GM12878 (cell line): ENCODE measurements around the gene SAPCD2.

ENCODE experiments used
- BACH1 ChIP-seq: fragments of 450-650 bp; IDR thresholded peaks from 2 replicates; pipeline ENCODE4 v1.6.1; 2017; ENCODE audit warnings: mild to moderate bottlenecking, borderline replicate concordance
- DPF2 ChIP-seq: fragments of 450-650 bp; IDR thresholded peaks from 2 replicates; pipeline ENCODE4 v1.6.1; 2017; ENCODE audit warnings: mild to moderate bottlenecking
- EZH2 ChIP-seq: IDR thresholded peaks from 2 replicates; pipeline ENCODE4 v1.6.1; 2012; ENCODE audit warnings: low read depth, mild to moderate bottlenecking, control low read depth, inconsistent platforms, low read length, borderline replicate concordance; ENCODE audit not compliant: control insufficient read depth
- GABPA ChIP-seq: IDR thresholded peaks from 2 replicates; pipeline ENCODE4 v1.6.1; 2014; ENCODE audit warnings: antibody characterized with exemption, low read depth, mild to moderate bottlenecking, inconsistent platforms
- MYC ChIP-seq: IDR thresholded peaks from 2 replicates; pipeline ENCODE4 v1.6.1; 2011; ENCODE audit warnings: mild to moderate bottlenecking, low read length, moderate library complexity, inconsistent platforms; ENCODE audit not compliant: insufficient read depth, insufficient replicate concordance, insufficient read length, severe bottlenecking
- RB1 ChIP-seq: fragments of 450-650 bp; formaldehyde crosslinking; IDR thresholded peaks from 2 replicates; pipeline ENCODE4 v1.6.1; 2017; ENCODE audit warnings: mild to moderate bottlenecking, borderline replicate concordance
- RFX5 ChIP-seq: IDR thresholded peaks from 2 replicates; pipeline ENCODE4 v1.6.1; 2011; ENCODE audit warnings: low read depth, low read length, improper control_type of control experiment
- SRF ChIP-seq, 2 experiments: IDR thresholded peaks; 2 replicates each; pipeline ENCODE4 v1.6.1; 2011; ENCODE audit warnings: low read depth in 2 of 2, low read length in 2 of 2, mild to moderate bottlenecking in 1 of 2, moderate library complexity in 1 of 2
- YBX1 ChIP-seq: fragments of 450-650 bp; IDR thresholded peaks from 2 replicates; pipeline ENCODE4 v1.6.1; 2016; ENCODE audit warnings: antibody characterized with exemption
- ZNF217 ChIP-seq: fragments of 450-650 bp; IDR thresholded peaks from 2 replicates; pipeline ENCODE4 v1.6.1; 2017; ENCODE audit warnings: antibody characterized with exemption, mild to moderate bottlenecking
- TF ChIP-seq, protein P1 (sequence below), 3 experiments: IDR thresholded peaks in 2 of 3; conservative IDR thresholded peaks in 1 of 3; 2 replicates each; pipeline ENCODE4 v1.5.1; 2011; ENCODE audit warnings: low read depth in 3 of 3, low read length in 3 of 3, mild to moderate bottlenecking in 3 of 3, control low read depth in 2 of 3, moderate library complexity in 2 of 3, inconsistent platforms in 1 of 3, mixed read lengths in 1 of 3; ENCODE audit not compliant: control insufficient read depth in 2 of 3, insufficient read depth in 1 of 3; ENCODE audit errors: extremely low read depth in 1 of 3
- TF ChIP-seq, protein P2 (sequence below): IDR thresholded peaks from 2 replicates; pipeline ENCODE4 v1.6.1; 2011; ENCODE audit warnings: low read depth, low read length, improper control_type of control experiment, borderline replicate concordance

DNA sequence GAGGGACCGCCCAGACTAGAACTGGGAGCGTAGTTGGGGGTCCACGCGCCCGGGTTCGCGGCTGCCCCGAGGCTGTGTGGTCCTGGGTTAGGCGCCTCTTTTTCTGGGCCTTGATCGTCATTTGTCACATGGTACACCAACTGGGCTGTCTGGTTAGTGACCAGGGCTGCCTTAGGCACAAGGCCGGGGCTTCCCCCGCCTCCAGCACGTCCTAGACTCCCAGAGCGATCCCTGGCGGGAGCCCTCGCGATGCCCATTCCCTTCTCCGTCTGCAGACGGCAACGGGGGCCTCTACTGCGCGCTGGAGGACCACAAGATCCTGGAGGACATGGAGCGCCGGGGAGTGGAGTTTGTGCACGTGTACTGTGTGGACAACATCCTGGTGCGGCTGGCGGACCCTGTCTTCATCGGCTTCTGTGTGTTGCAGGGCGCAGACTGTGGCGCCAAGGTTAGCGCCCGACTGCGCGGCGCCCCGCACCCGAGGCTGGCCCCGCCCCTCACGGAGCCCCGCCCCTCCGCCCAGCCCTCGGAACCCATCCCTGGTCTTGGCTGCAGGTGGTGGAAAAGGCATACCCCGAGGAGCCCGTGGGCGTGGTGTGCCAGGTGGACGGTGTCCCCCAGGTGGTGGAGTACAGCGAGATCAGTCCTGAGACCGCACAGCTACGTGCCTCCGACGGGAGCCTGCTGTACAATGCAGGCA, 8.5 kb upstream of the SAPCD2 start:
- TF ChIP-seq GABPA (no peak), DPF2 (no peak), YBX1 (no peak), SRF (IDR thresholded peaks at IDR 0.05; ENCODE audit: low read depth in 2 of 2, low read length in 2 of 2) (no peak), RFX5 (no peak), EZH2 (no peak), RB1 (no peak), ZNF217 (no peak), BACH1 (no peak), MYC (no peak)
- TF ChIP-seq, protein P1, sequence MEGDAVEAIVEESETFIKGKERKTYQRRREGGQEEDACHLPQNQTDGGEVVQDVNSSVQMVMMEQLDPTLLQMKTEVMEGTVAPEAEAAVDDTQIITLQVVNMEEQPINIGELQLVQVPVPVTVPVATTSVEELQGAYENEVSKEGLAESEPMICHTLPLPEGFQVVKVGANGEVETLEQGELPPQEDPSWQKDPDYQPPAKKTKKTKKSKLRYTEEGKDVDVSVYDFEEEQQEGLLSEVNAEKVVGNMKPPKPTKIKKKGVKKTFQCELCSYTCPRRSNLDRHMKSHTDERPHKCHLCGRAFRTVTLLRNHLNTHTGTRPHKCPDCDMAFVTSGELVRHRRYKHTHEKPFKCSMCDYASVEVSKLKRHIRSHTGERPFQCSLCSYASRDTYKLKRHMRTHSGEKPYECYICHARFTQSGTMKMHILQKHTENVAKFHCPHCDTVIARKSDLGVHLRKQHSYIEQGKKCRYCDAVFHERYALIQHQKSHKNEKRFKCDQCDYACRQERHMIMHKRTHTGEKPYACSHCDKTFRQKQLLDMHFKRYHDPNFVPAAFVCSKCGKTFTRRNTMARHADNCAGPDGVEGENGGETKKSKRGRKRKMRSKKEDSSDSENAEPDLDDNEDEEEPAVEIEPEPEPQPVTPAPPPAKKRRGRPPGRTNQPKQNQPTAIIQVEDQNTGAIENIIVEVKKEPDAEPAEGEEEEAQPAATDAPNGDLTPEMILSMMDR (IDR thresholded peaks at IDR 0.05 in 2 of 3, conservative IDR thresholded peaks at IDR 0.05 in 1 of 3; ENCODE audit: control insufficient read depth in 2 of 3, extremely low read depth in 1 of 3, insufficient read depth in 1 of 3, low read depth in 3 of 3, low read length in 3 of 3): no peak
- TF ChIP-seq, protein P2, sequence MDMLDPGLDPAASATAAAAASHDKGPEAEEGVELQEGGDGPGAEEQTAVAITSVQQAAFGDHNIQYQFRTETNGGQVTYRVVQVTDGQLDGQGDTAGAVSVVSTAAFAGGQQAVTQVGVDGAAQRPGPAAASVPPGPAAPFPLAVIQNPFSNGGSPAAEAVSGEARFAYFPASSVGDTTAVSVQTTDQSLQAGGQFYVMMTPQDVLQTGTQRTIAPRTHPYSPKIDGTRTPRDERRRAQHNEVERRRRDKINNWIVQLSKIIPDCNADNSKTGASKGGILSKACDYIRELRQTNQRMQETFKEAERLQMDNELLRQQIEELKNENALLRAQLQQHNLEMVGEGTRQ: no peak
